GM21529 (cell line): ENCODE results near the gene IFIT1.
"Not testable (repeated sequence)": the region's sequence is repeated elsewhere in the genome, so short reads cannot be mapped to it uniquely, and the experiment has no call there.

Experiments used
- ATAC-seq: cut with Tn5 transposase; IDR thresholded peaks from one replicate; pipeline ENCODE4 v1.9.1; 2021; ENCODE audit not compliant: unreplicated experiment

The IFIT1 gene

GRCh38 chr10:89364531-89364930 lies 27.9 kb upstream of the IFIT1 start:
- peak; percentile 31 for ATAC-seq

- ATAC-seq, result peak; percentile 65
Measured at GRCh38 chr10:89367529-89367928, 24.9 kb upstream of the IFIT1 start.

GRCh38 chr10:89368129-89368528 lies 24.3 kb upstream of the IFIT1 start:
- ATAC-seq, result no peak

GRCh38 chr10:89369156-89370105 lies 23.0 kb upstream of the IFIT1 start:
- ATAC-seq, result no peak

- no peak for ATAC-seq
Measured at GRCh38 chr10:89371079-89371478, 21.3 kb upstream of the IFIT1 start.

GRCh38 chr10:89371987-89372386 lies 20.4 kb upstream of the IFIT1 start:
- ATAC-seq, result no peak

GRCh38 chr10:89373916-89374711 lies 18.3 kb upstream of the IFIT1 start:
- ATAC-seq, result no peak

- ATAC-seq, result no peak
Measured at GRCh38 chr10:89374713-89375141, 17.7 kb upstream of the IFIT1 start.

GRCh38 chr10:89377705-89378637 lies 14.5 kb upstream of the IFIT1 start, which contains the start of gene IFIT1B:
Gene IFIT1B, plus strand, starts transcription at chr10:89378056. Its CDS starts 80 bp downstream, at chr10:89378136.
- ATAC-seq, result no peak

- ATAC-seq, result no peak
Measured at GRCh38 chr10:89379103-89379502, 13.3 kb upstream of the IFIT1 start.

GRCh38 chr10:89382757-89383156 lies 9.7 kb upstream of the IFIT1 start:
- ATAC-seq, result no peak

- ATAC-seq, result no peak
Measured at GRCh38 chr10:89384474-89385340, 7.7 kb upstream of the IFIT1 start.

GRCh38 chr10:89388806-89389205 lies 3.6 kb upstream of the IFIT1 start:
- no peak for ATAC-seq

- no peak for ATAC-seq
Measured at GRCh38 chr10:89389254-89389653, 3.2 kb upstream of the IFIT1 start.

- no peak for ATAC-seq
Measured at GRCh38 chr10:89390476-89391225, 1.8 kb upstream of the IFIT1 start.

GRCh38 chr10:89391226-89391576 lies 1.2 kb upstream of the IFIT1 start:
- not testable (repeated sequence) for ATAC-seq

- ATAC-seq, result peak; percentile 44
Measured at GRCh38 chr10:89392974-89393373, 551 bp downstream of the IFIT1 start.

- no peak for ATAC-seq
Measured at GRCh38 chr10:89393898-89394297, 1.5 kb downstream of the IFIT1 start.

GRCh38 chr10:89395141-89395540 lies 2.7 kb downstream of the IFIT1 start:
- ATAC-seq, result no peak
